ENCODE data around the gene HOXD10.

Gene HOXD10

GRCh38 chr2:176167398-176167797 lies 50.8 kb downstream of the HOXD10 start:
- no peak for TF ChIP-seq CTCF (IDR thresholded peaks at IDR 0.05)
- Histone ChIP-seq H3K4me3 (no peak overlapping the region), H3K27ac (no peak overlapping the region)
- no peak for DNase-seq (ENCODE audit: low spot score)

GRCh38 chr2:176169181-176169580 lies 52.6 kb downstream of the HOXD10 start:
- no peak overlapping the region for H3K27ac ChIP-seq
- no peak for TF ChIP-seq CTCF (IDR thresholded peaks at IDR 0.05)
- DNase-seq (ENCODE audit: low spot score): no peak

More at GRCh38 chr2:176169181-176169580, 52.6 kb downstream of the HOXD10 start:
- H3K4me3 ChIP-seq: no peak overlapping the region
